HG03558 (cell line): ENCODE results near the gene RD3L.
"Not testable (repeated sequence)": the region's sequence is repeated elsewhere in the genome, so short reads cannot be mapped to it uniquely, and the experiment has no call there.

ENCODE experiments used
- ATAC-seq: cut with Tn5 transposase; IDR thresholded peaks from one replicate; pipeline ENCODE4 v1.9.1; 2021; ENCODE audit warnings: moderate number of reproducible peaks; ENCODE audit not compliant: unreplicated experiment; ENCODE audit errors: extremely low read depth

The RD3L gene

GRCh38 chr14:103941973-103942736 lies at the start of gene RD3L:
RD3L (minus strand) TSS chr14:103942529; CDS start chr14:103941695, 834 bp downstream.
- no peak for ATAC-seq

- ATAC-seq = no peak
Measured at GRCh38 chr14:103989964-103990363, 47.6 kb upstream of the RD3L start.

DNA sequence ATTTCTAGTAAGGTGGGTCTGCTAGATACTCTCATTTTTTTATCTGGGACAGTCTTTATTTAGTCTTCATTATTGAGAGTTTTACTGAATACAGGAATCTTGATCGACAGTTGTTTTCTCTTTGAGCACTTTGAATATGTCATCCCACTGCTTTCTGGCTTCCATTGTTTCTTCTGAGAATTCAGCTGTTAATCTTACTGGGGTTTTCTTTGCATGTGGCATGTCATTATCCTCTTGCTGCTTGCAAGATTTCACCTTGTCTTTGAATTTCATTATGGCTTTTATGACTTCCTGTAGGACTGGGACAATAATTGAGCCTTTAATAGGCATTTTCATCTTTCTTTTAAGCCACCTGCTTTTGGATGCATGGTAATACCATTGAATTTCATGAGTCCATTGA lies 46.7 kb upstream of the RD3L start:
- no peak for ATAC-seq

DNA sequence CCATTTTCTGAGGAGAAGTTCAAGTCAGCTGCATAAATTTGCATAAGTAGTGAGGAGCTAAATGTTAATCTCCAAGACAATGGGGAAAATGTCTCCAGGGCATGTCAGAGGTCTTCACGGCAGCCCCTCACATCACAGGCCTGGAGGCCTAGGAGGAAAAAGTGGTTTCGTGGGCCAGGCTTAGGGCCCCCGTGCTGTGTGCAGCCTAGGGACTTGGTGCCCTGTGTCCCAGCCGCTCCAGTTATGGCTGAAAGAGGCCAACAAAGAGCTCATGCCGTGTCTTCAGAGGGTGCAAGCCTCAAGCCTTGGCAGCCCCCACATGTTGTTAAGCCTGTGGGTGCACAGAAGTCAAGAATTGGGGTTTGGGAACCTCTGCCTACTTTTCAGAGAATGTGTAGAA lies 41.9 kb upstream of the RD3L start:
- no peak for ATAC-seq

DNA sequence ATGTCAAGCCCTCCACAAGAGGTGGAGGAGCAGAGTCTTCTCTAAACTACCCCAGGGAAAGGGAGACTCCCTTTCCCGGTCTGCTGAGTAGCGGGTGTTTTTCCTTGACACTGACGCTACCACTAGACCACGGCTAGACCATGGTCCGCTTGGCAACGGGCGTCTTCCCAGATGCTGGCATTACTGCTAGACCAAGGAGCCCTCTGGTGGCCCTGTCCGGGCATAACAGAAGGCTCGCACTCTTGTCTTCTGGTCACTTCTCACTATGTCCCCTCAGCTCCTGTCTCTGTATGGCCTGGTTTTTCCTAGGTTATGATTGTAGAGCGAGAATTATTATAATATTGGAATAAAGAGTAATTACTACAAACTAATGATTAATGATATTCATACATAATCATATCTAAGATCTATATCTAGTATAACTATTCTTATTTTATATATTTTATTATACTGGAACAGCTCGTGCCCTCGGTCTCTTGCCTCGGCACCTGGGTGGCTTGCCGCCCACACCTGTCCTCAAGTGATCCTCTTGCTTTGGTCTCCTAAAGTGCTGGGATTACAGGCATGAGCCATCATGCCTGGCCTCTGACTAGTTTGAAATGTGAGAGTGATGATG lies 38.4 kb upstream of the RD3L start:
- not testable (repeated sequence) for ATAC-seq

- ATAC-seq = no peak
Measured at GRCh38 chr14:103974575-103974974, 32.2 kb upstream of the RD3L start.

DNA sequence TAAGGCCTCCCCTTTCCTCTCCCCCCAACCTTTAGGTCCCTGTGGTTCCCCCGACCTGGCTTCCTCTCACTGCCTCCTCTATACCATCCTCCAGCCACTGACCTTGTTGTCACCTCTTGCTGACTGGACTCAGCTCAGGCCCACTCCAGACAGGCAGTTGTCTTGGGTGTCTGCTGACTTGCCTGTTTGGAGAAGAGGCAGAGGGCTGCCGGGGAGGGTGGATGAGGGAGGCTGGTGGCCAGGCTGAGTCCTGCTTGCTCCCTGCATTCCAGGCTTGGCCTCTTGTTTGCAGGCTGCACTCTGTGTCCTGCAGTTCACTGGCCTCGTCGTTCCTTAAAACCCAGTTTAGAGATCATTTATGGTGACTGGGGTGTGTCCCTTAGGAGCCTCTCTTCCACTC lies 31.0 kb upstream of the RD3L start:
- no peak for ATAC-seq

DNA sequence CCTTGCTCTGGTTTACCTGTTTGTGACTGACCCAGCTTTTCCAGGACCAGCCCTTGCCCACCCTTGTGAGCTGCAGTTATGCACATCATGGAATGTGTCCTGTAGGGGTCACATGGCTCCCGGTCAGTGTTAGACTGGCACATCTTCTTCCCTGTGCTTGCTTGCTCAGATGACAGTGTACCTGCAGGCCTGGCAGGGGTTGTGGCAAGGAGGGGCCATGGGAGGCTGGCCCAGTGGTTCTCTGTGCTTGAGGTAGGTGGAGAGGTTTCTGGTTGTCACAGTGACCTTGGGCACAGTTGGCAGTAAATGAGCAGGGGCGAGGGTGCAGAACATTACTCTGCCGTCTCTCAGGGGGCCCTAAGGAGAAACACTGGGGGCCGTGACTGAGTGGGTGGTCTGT lies 27.6 kb upstream of the RD3L start:
- ATAC-seq = no peak

GRCh38 chr14:103966631-103967030 lies 24.3 kb upstream of the RD3L start:
- ATAC-seq = no peak

DNA sequence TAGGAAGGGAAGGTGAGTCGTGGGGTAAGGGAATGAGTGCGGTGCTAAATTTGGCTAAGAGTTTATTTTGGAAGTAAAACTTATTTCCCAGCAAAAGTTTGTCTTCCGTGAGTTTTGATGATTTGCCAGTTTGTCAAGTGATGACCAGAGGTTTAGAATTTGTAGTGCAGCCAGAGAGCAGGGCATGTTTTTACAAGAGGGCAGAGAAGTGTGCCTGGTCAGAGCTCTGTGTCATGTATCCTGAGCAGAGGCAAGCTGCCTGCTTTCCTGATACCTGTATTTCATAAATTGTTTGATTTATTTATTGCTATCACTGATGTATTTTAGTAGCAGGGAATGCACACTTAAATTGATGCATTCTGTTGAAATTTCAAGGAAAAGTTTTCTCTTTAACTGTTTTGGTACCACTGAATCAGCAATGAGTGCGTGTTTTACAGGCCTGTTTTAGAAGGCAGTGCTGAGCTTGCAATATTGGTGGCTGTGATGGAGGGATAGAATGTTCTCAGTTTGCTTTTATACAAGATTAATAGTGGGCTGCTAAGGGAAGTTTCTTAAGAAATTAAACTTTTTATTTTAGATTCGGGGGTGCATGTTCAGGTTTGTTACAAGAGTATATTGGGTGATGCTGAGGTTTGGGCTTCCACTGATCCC lies 19.7 kb upstream of the RD3L start:
- no peak for ATAC-seq

GRCh38 chr14:103960457-103961055 lies 18.2 kb upstream of the RD3L start:
- no peak for ATAC-seq

GRCh38 chr14:103949131-103949790 lies 6.9 kb upstream of the RD3L start:
- no peak for ATAC-seq

GRCh38 chr14:103948442-103948841 lies 6.1 kb upstream of the RD3L start:
- ATAC-seq = no peak

GRCh38 chr14:103946975-103947374 lies 4.6 kb upstream of the RD3L start:
- ATAC-seq = no peak

GRCh38 chr14:103943673-103944072 lies 1.3 kb upstream of the RD3L start:
- ATAC-seq = no peak

DNA sequence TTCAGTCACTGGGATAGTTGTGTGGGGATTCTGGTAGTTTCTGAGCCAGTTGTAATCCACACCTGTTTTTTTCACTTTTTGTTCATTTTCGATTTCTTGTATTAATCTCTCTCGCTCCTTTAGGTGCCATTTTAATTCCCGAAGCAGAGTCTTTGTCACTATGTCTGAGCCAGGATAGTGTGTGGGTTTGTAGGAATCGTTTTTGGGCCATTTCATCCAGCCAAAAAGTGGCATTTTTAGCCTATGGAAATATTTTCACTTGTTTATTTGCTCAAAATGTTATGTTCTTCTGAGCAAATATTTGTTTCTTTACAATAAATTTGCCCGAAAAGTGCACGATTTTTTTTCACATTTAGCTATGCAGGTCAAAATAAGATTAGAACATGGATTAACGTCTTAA lies 867 bp downstream of the RD3L start:
- ATAC-seq = no peak

DNA sequence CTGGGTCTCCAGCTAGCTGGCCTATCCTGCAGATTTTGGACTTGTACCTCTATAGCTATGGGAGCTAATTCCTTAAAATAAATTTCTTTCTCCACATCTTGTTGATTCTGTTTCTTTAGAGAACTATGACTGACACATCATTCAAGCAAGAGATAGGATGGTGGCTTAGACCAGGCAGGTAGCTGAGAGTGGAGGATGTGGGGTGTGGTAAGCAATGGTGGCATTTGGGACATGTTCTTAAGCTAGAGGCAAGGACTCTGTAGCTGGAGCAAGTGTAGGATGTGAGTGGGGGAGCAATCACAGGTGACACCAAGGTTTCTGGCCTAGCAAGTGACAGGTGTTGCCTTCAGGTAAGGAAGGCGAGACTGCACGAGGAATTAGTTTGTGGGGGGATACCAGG lies 7.2 kb downstream of the RD3L start:
- ATAC-seq = no peak

DNA sequence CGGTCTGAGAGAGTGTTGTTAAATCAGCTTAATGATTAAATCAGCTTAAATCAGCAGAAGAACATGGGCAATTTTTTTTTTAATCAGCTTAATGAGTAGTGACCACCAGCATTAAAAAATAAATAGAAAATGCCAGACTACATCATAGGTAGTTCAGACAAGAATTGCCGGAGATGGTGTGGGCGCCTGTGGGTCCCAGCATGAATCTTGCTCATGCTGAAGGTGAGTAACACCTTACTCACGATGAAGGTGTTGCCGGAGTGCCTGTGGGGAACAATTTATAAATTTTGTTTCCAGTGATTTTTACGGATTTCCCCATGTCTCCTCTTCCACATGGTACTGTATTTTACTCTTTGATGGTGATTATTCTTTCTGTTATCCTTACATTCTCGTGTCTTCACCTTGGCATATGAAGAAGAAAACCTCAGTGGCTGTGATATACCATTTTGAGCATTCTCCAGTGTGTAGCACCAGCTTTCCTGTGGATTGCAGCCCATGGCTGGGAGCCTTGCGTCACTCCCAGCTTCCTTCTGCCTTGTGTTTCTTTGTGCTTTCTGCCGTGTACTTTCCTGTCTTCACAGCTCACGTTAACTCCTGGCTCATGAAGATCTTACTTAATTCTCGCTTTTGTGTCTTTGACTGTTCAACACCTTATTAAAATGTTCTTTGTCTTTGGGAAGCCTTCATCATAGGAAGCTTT lies 9.4 kb downstream of the RD3L start:
- ATAC-seq = no peak

- ATAC-seq = no peak
Measured at GRCh38 chr14:103931422-103931821, 10.9 kb downstream of the RD3L start.

DNA sequence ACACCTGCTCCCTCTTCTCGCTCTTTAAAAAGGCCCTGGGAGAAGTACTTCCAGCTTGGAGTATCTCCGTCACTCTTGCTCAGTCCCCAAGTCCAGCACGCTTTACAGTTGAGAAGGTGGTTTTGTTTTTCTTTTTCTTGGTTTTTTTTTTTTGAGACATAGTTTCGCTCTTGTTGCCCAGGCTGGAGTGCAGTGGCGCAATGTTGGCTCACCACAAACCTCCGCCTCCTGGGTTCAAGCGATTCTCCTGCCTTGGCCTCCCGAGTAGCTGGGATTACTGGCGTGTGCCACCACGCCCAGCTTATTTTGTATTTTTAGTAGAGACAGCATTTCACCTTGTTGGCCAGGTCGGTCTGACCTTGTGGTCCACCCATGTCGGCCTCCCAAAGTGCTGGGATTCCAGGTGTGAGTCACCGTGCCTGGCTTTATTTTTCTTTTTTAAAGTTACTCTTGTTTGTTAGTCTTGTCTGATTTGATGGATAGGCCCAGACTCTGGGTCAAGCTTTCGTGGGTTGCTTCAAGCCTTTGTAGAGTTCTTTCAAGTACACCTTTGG lies 12.2 kb downstream of the RD3L start:
- ATAC-seq = no peak
